ENCODE data around the gene HTR5A.

DNA sequence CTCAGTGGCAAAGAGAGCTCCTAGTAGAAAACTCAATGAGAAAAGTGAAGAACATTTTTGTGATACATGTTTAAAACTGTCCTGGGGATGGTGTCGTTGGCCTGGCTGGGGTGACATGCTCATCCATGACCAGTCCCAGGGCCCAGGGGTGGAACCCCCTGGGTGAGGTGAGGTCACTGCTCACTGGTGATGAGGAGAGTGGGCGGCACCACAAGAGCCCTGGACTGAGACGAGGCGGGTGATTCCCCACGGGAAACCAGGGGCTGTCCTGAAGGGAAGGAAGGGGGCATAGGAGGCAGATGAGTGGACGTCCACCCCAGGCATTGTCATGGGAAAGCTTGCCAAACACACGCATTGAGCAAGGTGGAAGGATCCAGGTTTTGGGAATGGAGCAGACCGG, 54.6 kb downstream of the HTR5A start:
- TF ChIP-seq CTCF (IDR thresholded peaks at IDR 0.05; ENCODE audit: poor library complexity) (no peak), EZH2 (IDR thresholded peaks at IDR 0.05; ENCODE audit: borderline replicate concordance) (no peak)
